GM12873 (cell line): ENCODE measurements around the gene SRRD.

Source experiments
- TF ChIP-seq, protein P1 (sequence below): IDR thresholded peaks from 2 replicates; pipeline ENCODE4 v1.5.1; 2012; ENCODE audit warnings: low read depth, mild to moderate bottlenecking, moderate library complexity, low read length, control low read depth; ENCODE audit not compliant: insufficient read depth; ENCODE audit errors: missing control alignments

SRRD gene

DNA sequence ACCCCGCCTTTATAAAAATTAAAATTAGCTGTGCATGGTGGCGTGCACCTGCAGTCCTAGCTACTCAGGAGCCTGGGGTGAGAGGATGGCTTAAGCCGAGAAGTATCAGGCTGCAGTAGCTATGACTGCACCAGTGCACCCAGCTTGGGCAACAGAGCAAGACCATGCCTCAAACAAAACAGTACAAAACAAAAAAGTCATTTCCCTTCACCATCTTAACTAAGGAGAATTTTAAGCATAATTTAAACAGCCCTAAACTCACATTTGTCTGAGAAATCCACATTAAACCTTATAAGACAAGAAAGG lies 51.9 kb downstream of the SRRD start:
- TF ChIP-seq, protein P1, sequence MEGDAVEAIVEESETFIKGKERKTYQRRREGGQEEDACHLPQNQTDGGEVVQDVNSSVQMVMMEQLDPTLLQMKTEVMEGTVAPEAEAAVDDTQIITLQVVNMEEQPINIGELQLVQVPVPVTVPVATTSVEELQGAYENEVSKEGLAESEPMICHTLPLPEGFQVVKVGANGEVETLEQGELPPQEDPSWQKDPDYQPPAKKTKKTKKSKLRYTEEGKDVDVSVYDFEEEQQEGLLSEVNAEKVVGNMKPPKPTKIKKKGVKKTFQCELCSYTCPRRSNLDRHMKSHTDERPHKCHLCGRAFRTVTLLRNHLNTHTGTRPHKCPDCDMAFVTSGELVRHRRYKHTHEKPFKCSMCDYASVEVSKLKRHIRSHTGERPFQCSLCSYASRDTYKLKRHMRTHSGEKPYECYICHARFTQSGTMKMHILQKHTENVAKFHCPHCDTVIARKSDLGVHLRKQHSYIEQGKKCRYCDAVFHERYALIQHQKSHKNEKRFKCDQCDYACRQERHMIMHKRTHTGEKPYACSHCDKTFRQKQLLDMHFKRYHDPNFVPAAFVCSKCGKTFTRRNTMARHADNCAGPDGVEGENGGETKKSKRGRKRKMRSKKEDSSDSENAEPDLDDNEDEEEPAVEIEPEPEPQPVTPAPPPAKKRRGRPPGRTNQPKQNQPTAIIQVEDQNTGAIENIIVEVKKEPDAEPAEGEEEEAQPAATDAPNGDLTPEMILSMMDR: no peak

DNA sequence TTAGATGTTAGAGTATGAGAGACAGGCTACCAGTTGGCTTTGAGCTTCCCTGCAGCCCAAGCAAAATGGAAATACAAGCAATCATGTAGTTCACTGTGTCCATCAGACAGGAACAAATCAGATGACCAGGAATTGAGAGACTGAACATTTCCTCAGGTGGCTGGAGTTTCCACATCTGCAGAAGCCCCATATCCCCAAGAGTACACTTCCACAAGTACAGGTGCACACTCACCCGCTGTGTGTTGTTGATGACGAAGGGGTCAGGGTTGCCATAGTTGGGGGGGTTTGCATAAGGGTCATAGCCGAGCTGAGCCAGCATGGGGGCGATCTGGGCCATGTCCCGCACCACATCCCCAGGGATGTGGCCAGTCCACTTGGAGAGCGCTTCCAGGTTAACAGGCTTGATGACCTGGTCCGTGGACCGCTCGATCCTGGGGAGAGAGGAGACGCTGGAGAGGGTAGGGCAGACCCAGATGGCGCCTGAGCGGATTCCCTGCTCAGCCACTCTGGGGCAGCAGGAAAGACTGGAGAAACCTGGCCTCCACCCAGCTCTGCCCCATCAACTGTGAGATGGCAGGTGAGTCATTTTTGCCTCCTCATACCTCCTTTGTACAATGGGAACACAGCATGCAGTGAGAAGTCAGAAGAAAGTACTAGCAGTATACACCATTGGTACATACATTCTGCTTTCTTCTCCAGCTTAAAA lies 52.5 kb downstream of the SRRD start:
- TF ChIP-seq, protein P1: no peak

DNA sequence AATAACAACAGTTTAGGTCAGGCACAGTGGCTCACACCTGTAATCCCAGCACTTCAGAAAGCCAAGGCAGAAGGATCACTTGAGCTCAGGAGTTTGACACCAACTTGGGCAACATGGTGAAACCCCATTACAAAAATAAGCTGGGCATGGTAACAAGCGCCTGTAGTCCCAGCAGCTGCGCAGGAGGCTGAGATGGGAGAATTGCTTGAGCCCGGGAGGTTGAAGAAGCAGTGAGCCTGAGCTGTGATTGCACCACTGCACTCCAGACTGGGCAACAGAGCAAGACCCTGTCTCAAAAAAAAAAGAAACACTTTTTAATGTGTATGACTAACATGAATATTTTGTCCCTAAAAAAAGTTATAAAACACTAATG lies 53.1 kb downstream of the SRRD start:
- TF ChIP-seq, protein P1: no peak

DNA sequence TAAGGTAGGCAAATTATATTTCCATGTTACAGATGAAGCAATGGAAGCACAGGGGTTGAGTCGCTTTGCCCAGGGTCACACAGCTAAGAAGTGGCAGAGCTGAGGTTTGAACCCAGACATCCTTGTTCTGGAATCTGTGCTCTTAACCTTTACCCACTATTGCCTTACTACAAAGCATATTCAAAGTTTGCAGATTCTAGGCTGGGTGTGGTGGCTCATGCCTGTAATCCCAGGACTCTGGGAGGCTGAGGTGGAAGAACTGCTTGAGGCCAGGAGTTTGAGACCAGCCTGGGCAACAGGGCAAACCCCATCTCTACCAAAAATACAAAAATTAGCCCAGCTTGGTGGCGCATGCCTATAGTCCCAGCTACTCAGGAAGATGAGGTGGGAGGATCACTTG lies 56.4 kb downstream of the SRRD start:
- TF ChIP-seq, protein P1: no peak

DNA sequence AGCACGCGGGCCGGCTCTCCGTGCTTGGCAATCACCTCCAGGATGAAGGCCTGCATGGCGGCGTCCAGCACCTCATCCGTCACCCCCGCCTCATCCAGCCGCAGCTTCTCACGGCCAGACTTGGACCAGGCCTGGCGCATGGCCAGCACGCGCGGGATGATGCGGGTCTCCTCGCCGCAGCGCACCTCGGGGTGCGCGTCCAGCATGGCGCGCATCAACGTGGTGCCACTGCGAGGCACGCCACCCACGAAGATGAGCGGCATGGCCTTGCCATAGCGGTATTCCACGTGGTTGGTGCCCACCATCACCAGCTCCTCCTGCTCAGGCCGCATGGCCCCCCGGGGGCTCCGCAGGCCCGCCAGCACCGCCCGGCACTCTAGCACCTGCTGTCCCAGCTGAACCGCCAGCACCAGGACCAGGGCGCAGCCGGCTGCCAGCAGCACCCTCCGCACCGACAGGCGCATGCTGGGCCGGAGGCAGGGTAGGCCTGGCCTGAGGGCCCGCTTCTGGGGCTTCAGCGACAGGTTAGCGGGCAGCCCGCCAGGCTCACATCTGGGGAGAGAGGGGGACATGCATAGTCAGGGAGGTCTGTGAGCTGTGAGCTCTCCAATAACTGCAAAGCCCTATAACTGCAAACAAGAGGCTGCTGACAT lies 57.6 kb downstream of the SRRD start:
- TF ChIP-seq, protein P1: no peak

DNA sequence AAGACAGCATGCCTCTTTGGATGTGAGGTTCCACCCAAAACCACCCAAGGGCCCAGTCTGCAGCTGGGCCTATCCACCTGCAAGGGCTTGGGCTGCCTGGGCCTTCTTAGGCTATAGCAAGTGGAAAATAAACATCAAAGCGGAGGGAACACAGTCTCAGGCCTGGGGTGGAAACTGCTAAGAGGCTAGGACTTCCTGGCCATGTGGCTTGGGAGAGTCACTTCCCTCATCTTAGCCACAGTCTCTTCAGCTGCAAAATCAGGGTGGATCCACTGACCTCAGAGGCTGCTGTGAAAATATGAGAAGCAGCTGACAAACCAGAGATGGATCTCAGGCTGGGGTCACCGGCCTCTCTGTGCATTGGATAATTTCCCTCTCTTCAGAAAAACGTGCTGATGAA lies 59.2 kb downstream of the SRRD start:
- TF ChIP-seq, protein P1: no peak
